Stimulated activated CD4-positive, alpha-beta T cell treated with anti-CD3 and anti-CD28 coated beads, Interleukin-1b, Interleukin-23, amount 100 ng/mL, for 24 hours (primary cell): ENCODE data around the gene IL1F10.

Experiments used
- DNase-seq, 4 experiments: peaks; one replicate each; pipeline ENCODE4 v3.0.0-alpha.2; 2020; ENCODE audit warnings: low read depth in 4 of 4, low spot score in 1 of 4

IL1F10 gene, protein sequence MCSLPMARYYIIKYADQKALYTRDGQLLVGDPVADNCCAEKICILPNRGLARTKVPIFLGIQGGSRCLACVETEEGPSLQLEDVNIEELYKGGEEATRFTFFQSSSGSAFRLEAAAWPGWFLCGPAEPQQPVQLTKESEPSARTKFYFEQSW

GRCh38 chr2:113067681-113068080 is at the start of gene IL1F10:
Gene IL1F10, plus strand, starts transcription at chr2:113067970. Its CDS starts 4,769 bp downstream, at chr2:113072739.
- DNase-seq = no peak

GRCh38 chr2:113018509-113018908 is 49.3 kb upstream of the IL1F10 start:
- no peak for DNase-seq

- no peak for DNase-seq
Observed at GRCh38 chr2:113021312-113021711, 46.5 kb upstream of the IL1F10 start.

GRCh38 chr2:113024764-113025163 is 43.0 kb upstream of the IL1F10 start:
- no peak for DNase-seq

DNA sequence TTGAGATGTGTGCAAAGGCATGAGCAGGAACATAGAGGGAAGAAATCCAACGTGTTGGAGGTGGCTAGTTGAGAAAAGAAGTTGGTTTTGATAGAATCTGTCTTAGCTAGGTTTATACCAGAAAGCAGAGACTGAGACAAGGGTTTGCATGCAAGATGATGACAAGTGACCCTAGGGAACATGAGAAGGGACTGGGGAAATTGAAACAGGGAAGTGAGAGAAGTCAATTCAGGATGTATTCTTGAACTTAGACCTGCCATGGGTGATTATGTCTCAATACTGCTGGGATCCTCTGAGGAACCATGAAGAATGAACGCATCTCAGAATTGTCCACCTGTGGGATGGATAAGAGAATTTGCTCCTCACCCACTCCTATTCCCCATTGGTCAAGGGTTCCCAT is 42.0 kb upstream of the IL1F10 start:
- no peak for DNase-seq

DNA sequence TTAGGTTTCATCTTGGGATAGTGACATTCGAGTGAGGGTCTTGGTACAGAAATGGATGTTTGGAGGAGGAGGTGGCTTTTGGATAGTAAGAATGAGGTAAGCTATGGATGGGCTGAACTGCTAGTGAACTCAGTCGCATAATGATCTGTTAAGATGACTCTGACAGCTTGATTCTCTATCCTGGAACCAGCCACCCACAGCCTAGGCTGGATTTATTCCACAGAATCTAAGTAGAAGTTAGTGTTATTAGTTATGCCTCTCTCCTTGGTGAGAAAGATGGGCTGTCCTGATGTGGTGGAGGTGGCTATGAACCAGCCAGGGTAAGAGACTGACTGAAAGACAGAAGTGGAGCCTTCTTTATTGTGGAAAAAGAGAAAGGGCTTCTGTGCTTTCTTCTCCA is 40.1 kb upstream of the IL1F10 start:
- DNase-seq = no peak

DNA sequence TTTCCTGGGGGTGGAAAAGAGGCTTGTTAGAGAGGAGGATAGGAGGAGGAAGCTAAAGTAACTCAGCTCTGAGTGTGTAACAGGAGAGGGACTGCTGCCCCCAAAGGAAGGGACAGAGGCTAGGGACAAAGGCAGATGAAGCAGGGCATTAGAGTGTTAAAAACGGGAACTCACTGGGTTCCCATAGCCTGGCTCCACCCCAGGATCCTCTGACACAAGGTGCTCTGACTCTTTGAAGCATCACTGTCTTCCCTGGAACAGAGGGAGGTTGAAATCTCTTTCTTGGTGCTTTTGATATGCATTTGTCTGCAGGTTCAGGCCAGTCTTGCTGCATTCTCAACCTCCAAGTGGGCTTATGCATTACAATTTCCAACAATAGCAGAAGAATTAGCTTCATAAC is 39.7 kb upstream of the IL1F10 start:
- no peak for DNase-seq

GRCh38 chr2:113032737-113033136 is 35.0 kb upstream of the IL1F10 start:
- no peak for DNase-seq

DNA sequence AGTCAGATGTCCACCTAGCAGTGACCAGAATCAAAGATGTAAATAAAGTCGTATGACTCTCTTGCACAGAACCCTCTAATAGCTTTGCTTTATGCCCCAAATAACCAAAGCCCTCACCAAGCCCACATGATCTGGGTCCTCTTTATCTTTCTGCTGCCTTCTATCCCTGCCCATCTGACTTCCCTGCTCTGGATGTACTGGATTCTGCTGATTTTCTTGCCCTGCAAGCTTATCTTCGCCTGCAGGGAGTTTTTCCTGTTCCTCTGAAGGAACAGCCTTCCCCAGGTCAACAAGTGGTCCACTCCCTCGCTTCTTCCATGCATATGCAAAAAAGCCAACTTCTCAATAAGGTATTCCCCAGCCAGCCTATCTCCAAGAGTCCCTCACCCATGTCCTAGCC is 33.8 kb upstream of the IL1F10 start:
- no peak for DNase-seq

- no peak for DNase-seq
Observed at GRCh38 chr2:113036763-113037162, 31.0 kb upstream of the IL1F10 start.

GRCh38 chr2:113038291-113038690 is 29.5 kb upstream of the IL1F10 start:
- no peak for DNase-seq

DNA sequence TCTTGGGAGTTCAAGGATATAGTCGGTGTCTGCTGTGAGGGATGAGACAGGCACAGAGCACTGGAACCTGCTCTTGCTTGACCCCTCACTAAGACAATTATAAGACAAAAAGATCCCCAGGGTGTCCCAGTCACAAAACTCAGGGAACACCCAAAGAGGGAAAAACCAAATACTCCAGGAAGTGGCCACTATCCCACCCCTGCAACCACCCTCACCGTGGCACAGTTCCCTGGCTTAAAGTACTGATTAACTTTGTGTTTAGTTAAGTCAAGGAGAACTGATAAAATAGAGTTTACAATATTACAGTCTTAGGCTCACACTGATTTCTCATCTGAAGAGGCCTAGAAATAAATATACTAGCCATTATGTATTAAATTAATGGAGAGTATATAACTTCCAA is 28.6 kb upstream of the IL1F10 start:
- no peak for DNase-seq

DNA sequence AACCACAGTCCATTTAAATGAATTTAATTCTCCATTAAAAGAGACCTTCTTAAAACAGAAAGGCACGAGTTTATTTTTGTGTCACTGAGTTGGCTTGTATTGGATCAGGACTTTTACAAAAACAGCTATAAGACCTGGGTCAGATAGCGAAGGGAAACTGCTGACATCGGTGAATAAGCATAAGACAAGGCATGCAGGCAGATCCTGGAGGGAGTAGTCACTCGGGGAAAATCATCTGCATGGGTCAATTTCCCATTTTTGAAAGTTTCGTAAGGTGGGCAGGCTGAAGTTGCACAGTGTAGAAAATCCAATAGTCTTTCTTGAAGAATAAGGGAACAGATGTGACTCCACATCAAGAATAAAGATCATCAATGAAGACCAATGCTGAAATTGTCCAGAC is 28.1 kb upstream of the IL1F10 start:
- DNase-seq = no peak

- DNase-seq = no peak
Observed at GRCh38 chr2:113041871-113042270, 25.9 kb upstream of the IL1F10 start.

DNA sequence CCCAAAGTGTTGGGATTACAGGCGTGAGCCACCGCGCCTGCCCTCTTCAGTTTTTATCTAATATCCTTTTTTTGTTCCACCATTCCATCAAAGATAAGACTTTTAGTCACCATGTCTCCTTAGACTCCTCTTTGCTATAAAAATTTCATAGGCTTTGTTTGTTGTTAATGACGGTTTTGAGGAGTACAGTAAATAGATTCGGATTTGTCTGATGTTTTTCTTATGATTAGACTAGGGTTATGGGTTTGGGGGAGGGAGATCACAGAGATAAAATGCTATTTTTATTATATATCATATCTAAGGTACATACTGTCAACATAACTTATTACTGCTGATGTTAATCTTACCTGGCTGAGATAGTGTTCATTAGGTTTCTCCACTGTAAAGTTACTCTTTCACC is 21.3 kb upstream of the IL1F10 start:
- DNase-seq = no peak

GRCh38 chr2:113050921-113051895 is 16.6 kb upstream of the IL1F10 start:
- no peak for DNase-seq

DNA sequence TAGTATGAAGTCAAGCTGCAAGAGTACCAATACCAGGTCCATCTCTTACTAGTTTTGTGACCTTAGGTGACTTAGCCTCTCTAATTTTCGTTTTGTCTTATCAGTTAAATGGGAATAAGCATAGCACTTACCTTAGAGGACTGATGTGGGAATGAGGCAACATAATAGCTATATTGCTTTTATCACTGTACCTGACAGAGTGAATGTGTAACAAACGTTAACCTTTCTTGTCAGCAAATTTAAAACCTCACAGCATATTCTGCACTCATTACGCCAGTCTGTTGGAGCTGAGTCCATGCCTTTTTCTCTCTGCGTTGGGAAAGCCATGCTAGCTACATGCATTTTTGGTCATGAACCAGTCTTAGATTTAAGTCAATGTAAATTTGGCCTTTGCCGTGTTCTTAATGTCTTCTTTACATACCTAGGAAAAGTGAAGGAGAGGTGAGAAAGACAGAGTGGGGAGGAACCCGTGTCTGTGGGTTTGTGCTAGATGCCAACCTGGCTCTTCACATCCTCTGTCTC is 15.3 kb upstream of the IL1F10 start, which contains the start of gene IL36B:
Gene IL36B (minus strand): TSS at position 472 of the 522 bp plus-strand sequence.
- DNase-seq = no peak

DNA sequence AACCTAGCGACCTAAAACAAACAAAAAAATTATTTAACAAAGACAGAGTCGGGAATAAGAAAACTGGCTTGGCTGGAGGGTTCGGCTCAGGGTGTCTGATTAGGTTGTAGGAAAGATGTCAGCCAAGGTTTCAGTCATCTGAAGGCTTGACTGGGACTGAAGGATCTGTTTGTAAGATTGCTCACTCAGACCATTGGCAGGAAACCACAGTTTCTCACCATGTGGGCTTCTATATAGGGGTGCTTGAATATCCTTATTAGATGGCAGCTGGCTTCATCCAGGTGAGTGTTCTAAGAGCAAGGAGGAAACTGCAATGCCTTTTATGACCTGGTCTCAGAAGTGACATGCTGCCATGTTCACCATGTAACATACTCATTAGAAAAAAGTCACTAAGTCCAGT is 14.1 kb upstream of the IL1F10 start:
- no peak for DNase-seq

- DNase-seq = no peak
Observed at GRCh38 chr2:113054066-113054465, 13.7 kb upstream of the IL1F10 start.

- no peak for DNase-seq
Observed at GRCh38 chr2:113056521-113056920, 11.2 kb upstream of the IL1F10 start.

GRCh38 chr2:113057117-113057516 is 10.7 kb upstream of the IL1F10 start:
- no peak for DNase-seq

DNA sequence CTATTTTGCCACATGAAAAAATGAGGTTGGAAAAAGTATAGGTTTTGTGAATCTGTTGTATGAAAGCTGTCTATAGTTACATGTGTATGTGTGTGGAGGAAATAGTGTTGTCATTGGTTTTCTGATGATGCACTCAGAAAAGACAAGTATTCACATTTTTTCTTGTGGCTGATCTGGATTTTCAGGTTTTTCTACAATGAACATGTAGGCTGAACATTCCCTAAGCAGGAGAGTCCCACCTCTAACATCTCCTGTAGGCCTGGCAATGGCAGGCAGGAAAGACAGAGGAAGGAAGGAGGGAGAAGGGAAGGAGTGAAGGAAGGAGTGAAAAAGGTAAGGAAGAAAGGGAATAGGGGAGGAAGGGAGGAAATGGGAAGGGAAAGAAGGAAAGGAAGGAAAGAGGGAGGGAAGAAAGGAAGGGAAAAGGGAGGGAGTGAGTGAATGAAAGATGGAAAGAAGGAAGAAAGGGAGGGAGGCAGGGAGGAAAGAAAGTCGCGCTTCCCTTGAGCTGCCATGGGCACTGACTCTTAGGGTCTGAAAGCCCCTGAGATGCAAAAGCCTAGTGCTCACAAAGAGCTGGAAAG is 9.3 kb upstream of the IL1F10 start:
- no peak for DNase-seq
